KMS-11 (cell line): ENCODE data around the gene ARMH3.

ENCODE experiments used
- H2AFZ ChIP-seq: fragments of 200-600 bp; sonication (generic); 2 replicates; pipeline ENCODE4 v1.6.1; 2016; ENCODE audit warnings: antibody characterized with exemption, mixed run types, low read depth
- H3K27ac ChIP-seq: fragments of 200-600 bp; sonication (generic); 2 replicates; pipeline ENCODE4 v1.6.1; 2016; ENCODE audit warnings: mild to moderate bottlenecking, mixed run types
- H3K27me3 ChIP-seq: fragments of 200-600 bp; sonication (generic); 2 replicates; pipeline ENCODE4 v1.6.1; 2017; ENCODE audit warnings: mild to moderate bottlenecking, low read depth, mixed run types, moderate library complexity; ENCODE audit not compliant: insufficient read depth
- H3K36me3 ChIP-seq: fragments of 200-600 bp; sonication (generic); 2 replicates; pipeline ENCODE4 v1.6.1; 2017; ENCODE audit warnings: mild to moderate bottlenecking, mixed run types; ENCODE audit not compliant: insufficient read depth
- H3K4me1 ChIP-seq: fragments of 200-600 bp; sonication (generic); 2 replicates; pipeline ENCODE4 v1.6.1; 2016; ENCODE audit warnings: mild to moderate bottlenecking, low read depth, mixed run types; ENCODE audit not compliant: poor library complexity, severe bottlenecking
- H3K4me2 ChIP-seq: fragments of 200-600 bp; sonication (generic); 2 replicates; pipeline ENCODE4 v1.7.0; 2016; ENCODE audit warnings: mild to moderate bottlenecking, mixed run types
- H3K4me3 ChIP-seq: fragments of 200-600 bp; sonication (generic); IDR thresholded peaks from 2 replicates; pipeline ENCODE4 v1.6.1; 2017; ENCODE audit warnings: low read depth, low read length, mixed read lengths; ENCODE audit not compliant: insufficient read depth
- H3K79me2 ChIP-seq: fragments of 200-600 bp; sonication (generic); 2 replicates; pipeline ENCODE4 v1.6.1; 2016; ENCODE audit warnings: low read depth, mixed run types; ENCODE audit not compliant: insufficient read depth
- H3K9ac ChIP-seq: fragments of 200-600 bp; sonication (generic); 2 replicates; pipeline ENCODE4 v1.6.1; 2016; ENCODE audit warnings: mild to moderate bottlenecking, mixed run types
- H4K20me1 ChIP-seq: fragments of 200-600 bp; sonication (generic); 2 replicates; pipeline ENCODE4 v1.6.1; 2016; ENCODE audit warnings: mild to moderate bottlenecking, mixed run types; ENCODE audit not compliant: insufficient read depth
- CTCF ChIP-seq: fragments of 200-600 bp; sonication (generic); conservative IDR thresholded peaks from 2 replicates; pipeline ENCODE4 v1.6.1; 2017; ENCODE audit warnings: low read depth, mild to moderate bottlenecking, antibody characterized with exemption, low read length, moderate library complexity, mixed read lengths

Gene ARMH3

GRCh38 chr10:101935431-101935830 is 120.5 kb downstream of the ARMH3 start:
- TF ChIP-seq CTCF: no peak
- no peaks in the 10 kb centered on the region for H3K36me3 ChIP-seq
- H3K27ac ChIP-seq: no peak overlapping the region
- no peak overlapping the region for H2AFZ ChIP-seq
- H3K4me2 ChIP-seq: no peak overlapping the region
- H3K9ac ChIP-seq: no peak overlapping the region
- no peak overlapping the region for H3K4me3 ChIP-seq
- no peaks in the 10 kb centered on the region for H3K79me2 ChIP-seq
- peaks cover 5% of the 10 kb centered on the region for H3K4me1 ChIP-seq
- no peaks in the 10 kb centered on the region for H3K27me3 ChIP-seq
- H4K20me1 ChIP-seq: no peaks in the 10 kb centered on the region

DNA sequence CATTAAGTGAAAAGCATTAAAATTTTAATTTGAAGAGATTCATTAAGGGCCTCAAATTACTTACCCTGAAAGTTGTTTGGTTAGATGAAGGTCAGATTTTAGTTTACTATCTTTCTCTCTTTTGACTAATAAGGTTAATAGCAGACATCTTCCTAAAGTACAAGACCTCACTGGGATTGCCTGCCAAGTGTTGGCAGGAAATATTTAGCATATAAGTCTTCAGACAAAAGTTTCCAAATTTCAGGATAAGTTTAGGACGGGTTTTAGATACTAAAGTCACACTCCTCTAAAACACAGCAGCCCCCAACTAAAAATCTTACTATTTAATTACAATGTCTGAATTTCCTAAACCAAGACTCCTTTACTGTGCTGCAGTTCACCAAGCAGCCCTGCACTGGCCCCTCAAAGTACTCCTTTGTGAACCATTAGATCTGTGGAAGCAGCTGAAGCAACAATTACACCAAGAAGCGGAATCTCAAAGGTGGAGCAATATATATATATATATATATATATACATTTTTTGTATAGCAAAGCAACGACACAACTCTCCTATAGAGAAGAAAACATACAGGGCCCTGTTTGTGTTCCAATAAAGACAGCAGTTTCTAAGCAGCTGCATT is 121.2 kb downstream of the ARMH3 start:
- Histone ChIP-seq H3K36me3 (no peaks in the 10 kb centered on the region), H3K79me2 (no peaks in the 10 kb centered on the region), H3K27me3 (no peaks in the 10 kb centered on the region), H3K4me3 (no peak overlapping the region), H3K4me2 (no peak overlapping the region), H3K9ac (no peak overlapping the region), H3K4me1 (peaks cover 5% of the 10 kb centered on the region), H3K27ac (no peak overlapping the region), H4K20me1 (no peaks in the 10 kb centered on the region), H2AFZ (no peak overlapping the region)
- TF ChIP-seq CTCF: no peak

- H3K4me3 ChIP-seq: no peak overlapping the region
- no peak overlapping the region for H3K9ac ChIP-seq
- no peak overlapping the region for H3K4me2 ChIP-seq
- TF ChIP-seq CTCF: no peak
- no peaks in the 10 kb centered on the region for H3K4me1 ChIP-seq
- H3K36me3 ChIP-seq: no peaks in the 10 kb centered on the region
- H3K27ac ChIP-seq: no peak overlapping the region
- H3K79me2 ChIP-seq: no peaks in the 10 kb centered on the region
- H3K27me3 ChIP-seq: no peaks in the 10 kb centered on the region
- no peak overlapping the region for H2AFZ ChIP-seq
- no peaks in the 10 kb centered on the region for H4K20me1 ChIP-seq
These were observed 122.0 kb downstream of the ARMH3 start for GRCh38 chr10:101933976-101934375.

DNA sequence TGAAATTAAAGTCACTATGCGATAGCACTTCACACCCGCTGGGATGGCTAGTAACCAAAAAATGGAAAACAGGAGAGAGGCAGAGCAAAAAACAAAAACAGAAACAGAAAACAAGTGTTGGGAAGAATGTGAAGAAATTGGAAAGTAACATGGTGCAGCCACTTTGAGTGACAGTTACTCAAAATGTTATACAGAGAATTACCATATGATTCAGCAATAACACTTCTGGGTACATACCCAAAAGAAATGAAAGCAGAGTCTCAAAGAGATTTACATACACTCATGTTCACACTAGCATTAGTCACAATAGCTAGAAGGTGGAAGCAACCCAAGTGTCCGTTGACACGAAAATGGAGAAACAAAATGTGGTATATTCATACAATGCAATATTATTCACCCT is 123.8 kb downstream of the ARMH3 start:
- no peaks in the 10 kb centered on the region for H4K20me1 ChIP-seq
- no peak overlapping the region for H3K4me3 ChIP-seq
- H3K27me3 ChIP-seq: no peaks in the 10 kb centered on the region
- TF ChIP-seq CTCF: no peak
- no peaks in the 10 kb centered on the region for H3K79me2 ChIP-seq
- H3K36me3 ChIP-seq: no peaks in the 10 kb centered on the region
- no peak overlapping the region for H3K27ac ChIP-seq
- H3K9ac ChIP-seq: no peak overlapping the region
- H2AFZ ChIP-seq: no peak overlapping the region
- no peaks in the 10 kb centered on the region for H3K4me1 ChIP-seq
- H3K4me2 ChIP-seq: no peak overlapping the region
